Common myeloid progenitor, CD34-positive (primary cell): ENCODE data around the gene ZNF804B. TPM values are rescaled to one million over a fixed set of nuclear protein-coding genes. Genes with fewer than 3 reads are reported as not detected.
A peak's percentile ranks its signal among the peaks of the same experiment; 100 is the strongest.

Experiments used
- CTCF ChIA-PET: fragments of 350-600 bp; sonication (Branson Sonifier 250); formaldehyde crosslinking; loops from one replicate; lab custom pipeline; 2021; ENCODE audit warnings: antibody characterized with exemption; lab: Charles Lee
- POLR2A ChIA-PET: fragments of 350-600 bp; sonication (Branson Sonifier 250); formaldehyde crosslinking; loops from one replicate; lab custom pipeline; 2021; ENCODE audit warnings: antibody characterized with exemption; lab: Charles Lee
- DNase-seq, 3 donors: peaks; one replicate each; pipeline versions ENCODE4 v3.0.0 to v3.0.0-alpha.2; 2013
- H3K27ac ChIP-seq, 2 experiments: 1 replicate in 1 of 2; 2 replicates in 1 of 2; pipeline ENCODE4 v1.7.0; 2013; ENCODE audit warnings: inconsistent platforms in 2 of 2, low read length in 2 of 2, mild to moderate bottlenecking in 2 of 2, low read depth in 1 of 2, moderate library complexity in 1 of 2; ENCODE audit not compliant: severe bottlenecking in 2 of 2, insufficient read depth in 1 of 2, poor library complexity in 1 of 2
- H3K27me3 ChIP-seq, 5 experiments: replicated peaks in 2 of 5; 1 replicate in 3 of 5; 2 replicates in 2 of 5; pipeline versions ENCODE4 v1.6.1 to v1.7.0; 2013; ENCODE audit warnings: low read length in 4 of 5, mild to moderate bottlenecking in 2 of 5, moderate library complexity in 2 of 5, inconsistent platforms in 1 of 5; ENCODE audit not compliant: insufficient read depth in 5 of 5, control insufficient read depth in 4 of 5
- H3K36me3 ChIP-seq, 4 experiments: 1 replicate in 2 of 4; 2 replicates in 2 of 4; pipeline versions ENCODE4 v1.6.1 to v1.7.0; 2013; ENCODE audit warnings: low read length in 3 of 4, control low read depth in 1 of 4, mild to moderate bottlenecking in 1 of 4; ENCODE audit not compliant: control insufficient read depth in 4 of 4, insufficient read depth in 4 of 4
- H3K4me1 ChIP-seq, 4 experiments: 1 replicate in 3 of 4; 2 replicates in 1 of 4; pipeline versions ENCODE4 v1.6.1 to v1.7.1; 2013; ENCODE audit warnings: low read length in 3 of 4, mild to moderate bottlenecking in 3 of 4, control low read depth in 1 of 4, inconsistent platforms in 1 of 4, moderate library complexity in 1 of 4; ENCODE audit not compliant: control insufficient read depth in 4 of 4, insufficient read depth in 4 of 4; ENCODE audit errors: control extremely low read depth in 1 of 4
- H3K4me3 ChIP-seq, 7 experiments: 1 replicate in 4 of 7; 2 replicates in 3 of 7; pipeline versions ENCODE4 v1.5.1 to v1.7.0; 2013; ENCODE audit warnings: mild to moderate bottlenecking in 7 of 7, low read length in 6 of 7, moderate library complexity in 6 of 7, inconsistent platforms in 2 of 7, low read depth in 2 of 7, control low read depth in 1 of 7; ENCODE audit not compliant: insufficient read depth in 4 of 7, control insufficient read depth in 1 of 7; ENCODE audit errors: extremely low read depth in 1 of 7
- H3K9me3 ChIP-seq, 5 experiments: 1 replicate in 4 of 5; 2 replicates in 1 of 5; pipeline versions ENCODE4 v1.6.1 to v1.7.1; 2013; ENCODE audit warnings: low read length in 4 of 5, mild to moderate bottlenecking in 2 of 5, inconsistent platforms in 1 of 5, low read depth in 1 of 5, moderate library complexity in 1 of 5; ENCODE audit not compliant: control insufficient read depth in 4 of 5, insufficient read depth in 2 of 5; ENCODE audit errors: control extremely low read depth in 1 of 5
- WGBS: methylation state at CpG from one replicate; pipeline ENCODE4 v1.1.5; 2013; ENCODE audit not compliant: insufficient coverage; 5-methylcytosine and 5-hydroxymethylcytosine counted together
- polyA plus RNA-seq: library from polyadenylated mRNA; unstranded; fragments of 120-200 nt; gene quantifications from one replicate; pipeline ENCODE4 v1.2.1, GENCODE V29; 2013

ZNF804B gene
- 0.01 TPM for polyA plus RNA-seq

GRCh38 chr7:88759230-88760135 is at the start of gene ZNF804B:
ZNF804B (plus strand) TSS chr7:88759700; CDS start chr7:88759977, 277 bp downstream.
- H3K27me3 ChIP-seq = peaks cover 20 to 78% (median 28%) of the 10 kb centered on the region in 5 experiments
- H3K27ac ChIP-seq = no peak within 1 kb of the TSS
- ChIA-PET POLR2A (no interaction called here), CTCF (interaction anchor here (1.8 kb wide), 1 partner anchor 9 kb away, joined by 6 read pairs; no protein-coding TSS in a partner anchor)
- peak within 1 kb of the TSS in 6 of 7 experiments; percentile 13 to 74 (median 48) for H3K4me3 ChIP-seq
- DNase-seq = peak; percentile 23 to 47 (median 47)
- H3K9me3 ChIP-seq = peaks cover 0 to 2% (median 0%) of the 10 kb centered on the region in 5 experiments
- WGBS = under 1% methylated on average over 24 of the region's 74 CpGs
- peaks cover 0 to 18% (median 8%) of the 10 kb centered on the region in 4 experiments for H3K4me1 ChIP-seq
- no peaks in the 10 kb centered on the region for H3K36me3 ChIP-seq

- no peak overlapping the region for H3K27ac ChIP-seq
- ChIA-PET POLR2A (no interaction called here), CTCF (no interaction called here)
- H3K4me3 ChIP-seq = no peak overlapping the region
- H3K9me3 ChIP-seq = no peaks in the 10 kb centered on the region
- no CpG with 5 or more reads among the region's 2 CpGs for WGBS
- H3K36me3 ChIP-seq = no peaks in the 10 kb centered on the region
- no peak for DNase-seq
- H3K4me1 ChIP-seq = no peaks in the 10 kb centered on the region
- no peaks in the 10 kb centered on the region for H3K27me3 ChIP-seq
Observed at GRCh38 chr7:88735920-88736319, 23.6 kb upstream of the ZNF804B start.

GRCh38 chr7:88737632-88738031 is 21.9 kb upstream of the ZNF804B start:
- no peak overlapping the region for H3K27ac ChIP-seq
- CTCF ChIA-PET = no interaction called here
- no peak overlapping the region for H3K4me3 ChIP-seq
- no peaks in the 10 kb centered on the region for H3K4me1 ChIP-seq
- no peaks in the 10 kb centered on the region for H3K36me3 ChIP-seq
- H3K9me3 ChIP-seq = no peaks in the 10 kb centered on the region
- POLR2A ChIA-PET = no interaction called here
- no peaks in the 10 kb centered on the region for H3K27me3 ChIP-seq
- no peak for DNase-seq

- Histone ChIP-seq H3K36me3 (no peaks in the 10 kb centered on the region), H3K27ac (no peak overlapping the region), H3K4me1 (no peaks in the 10 kb centered on the region), H3K4me3 (no peak overlapping the region), H3K9me3 (no peaks in the 10 kb centered on the region), H3K27me3 (no peaks in the 10 kb centered on the region)
- POLR2A ChIA-PET = no interaction called here
- DNase-seq = no peak
- WGBS = no CpG with 5 or more reads among the region's 3 CpGs
- CTCF ChIA-PET = no interaction called here
Observed at GRCh38 chr7:88746126-88746525, 13.4 kb upstream of the ZNF804B start.

GRCh38 chr7:88756802-88757201 is 2.7 kb upstream of the ZNF804B start:
- H3K27me3 ChIP-seq = peaks cover 19 to 67% (median 27%) of the 10 kb centered on the region in 5 experiments
- no peaks in the 10 kb centered on the region for H3K36me3 ChIP-seq
- H3K27ac ChIP-seq = no peak overlapping the region
- H3K9me3 ChIP-seq = peaks cover 0 to 2% (median 0%) of the 10 kb centered on the region in 5 experiments
- DNase-seq = peak in 1 of 3 donors; percentile 9
- POLR2A ChIA-PET = no interaction called here
- H3K4me3 ChIP-seq = no peak overlapping the region
- no CpG with 5 or more reads among the region's 1 CpG for WGBS
- CTCF ChIA-PET = no interaction called here
- H3K4me1 ChIP-seq = peaks cover 0 to 18% (median 8%) of the 10 kb centered on the region in 4 experiments

- POLR2A ChIA-PET = no interaction called here
- H3K36me3 ChIP-seq = no peaks in the 10 kb centered on the region
Observed at GRCh38 chr7:88757371-88757770, 2.1 kb upstream of the ZNF804B start.

More at GRCh38 chr7:88757371-88757770, 2.1 kb upstream of the ZNF804B start:
- H3K9me3 ChIP-seq = peaks cover 0 to 2% (median 0%) of the 10 kb centered on the region in 5 experiments
- H3K27me3 ChIP-seq = peaks cover 20 to 73% (median 30%) of the 10 kb centered on the region in 5 experiments
- peaks cover 0 to 18% (median 8%) of the 10 kb centered on the region in 4 experiments for H3K4me1 ChIP-seq
- H3K4me3 ChIP-seq = no peak overlapping the region
- DNase-seq = no peak
- CTCF ChIA-PET = interaction anchor here (1.8 kb wide), 1 partner anchor 11 kb away, joined by 6 read pairs; no protein-coding TSS in a partner anchor
- H3K27ac ChIP-seq = no peak overlapping the region
- WGBS = 60% methylated on average over 1 of the region's 2 CpGs
